WTC11 (cell line): ENCODE data around the gene LRRC10B. TPM values are rescaled to one million over a fixed set of nuclear protein-coding genes. Genes with fewer than 3 reads are reported as not detected.

Experiments
- ATF2 ChIP-seq: sonication (generic); formaldehyde crosslinking; IDR thresholded peaks from 2 replicates; pipeline ENCODE4 v1.8.1; 2022; ENCODE audit warnings: low read depth, missing genetic modification reagents, borderline replicate concordance
- ATF3 ChIP-seq: sonication (generic); formaldehyde crosslinking; conservative IDR thresholded peaks from 2 replicates; pipeline ENCODE4 v1.8.1; 2022; ENCODE audit warnings: mild to moderate bottlenecking, missing genetic modification reagents
- CBFB ChIP-seq: sonication (generic); formaldehyde crosslinking; IDR thresholded peaks from 2 replicates; pipeline ENCODE4 v1.8.1; 2022; ENCODE audit warnings: mild to moderate bottlenecking, low read depth, missing genetic modification reagents
- CREB1 ChIP-seq: sonication (generic); formaldehyde crosslinking; IDR thresholded peaks from 2 replicates; pipeline ENCODE4 v1.8.0; 2023; ENCODE audit warnings: mild to moderate bottlenecking, missing genetic modification reagents
- CTCF ChIP-seq: fragments of 200-600 bp; IDR thresholded peaks from 2 replicates; pipeline ENCODE4 v1.8.0; 2022; ENCODE audit warnings: antibody characterized with exemption
- E2F1 ChIP-seq: sonication (generic); formaldehyde crosslinking; IDR thresholded peaks from 2 replicates; pipeline ENCODE4 v1.8.0; 2022; ENCODE audit warnings: mild to moderate bottlenecking, missing genetic modification reagents
- E2F4 ChIP-seq: sonication (generic); formaldehyde crosslinking; IDR thresholded peaks from 2 replicates; pipeline ENCODE4 v1.8.1; 2022; ENCODE audit warnings: low read depth, mild to moderate bottlenecking, moderate library complexity, missing genetic modification reagents, borderline replicate concordance
- ERG ChIP-seq: fragments of 250-450 bp; sonication (Bioruptor Pico); IDR thresholded peaks from 2 replicates; pipeline ENCODE4 v1.8.0; 2021; ENCODE audit warnings: mild to moderate bottlenecking
- FOXJ3 ChIP-seq: sonication (generic); formaldehyde crosslinking; IDR thresholded peaks from 2 replicates; pipeline ENCODE4 v1.9.0; 2021; ENCODE audit warnings: missing genetic modification reagents, mild to moderate bottlenecking, borderline replicate concordance
- FOXK1 ChIP-seq: sonication (generic); formaldehyde crosslinking; IDR thresholded peaks from 2 replicates; pipeline ENCODE4 v1.8.0; 2022; ENCODE audit warnings: mild to moderate bottlenecking, moderate library complexity, missing genetic modification reagents
- FOXP1 ChIP-seq: sonication (generic); formaldehyde crosslinking; IDR thresholded peaks from 2 replicates; pipeline ENCODE4 v1.8.0; 2022; ENCODE audit warnings: missing genetic modification reagents, mild to moderate bottlenecking, moderate library complexity, borderline replicate concordance
- GABPB1 ChIP-seq: sonication (generic); formaldehyde crosslinking; IDR thresholded peaks from 2 replicates; pipeline ENCODE4 v1.8.1; 2023; ENCODE audit warnings: mild to moderate bottlenecking, missing genetic modification reagents
- HMGXB4 ChIP-seq: sonication (generic); formaldehyde crosslinking; IDR thresholded peaks from 2 replicates; pipeline ENCODE4 v1.8.1; 2023; ENCODE audit warnings: mild to moderate bottlenecking, moderate library complexity, missing genetic modification reagents
- JUN ChIP-seq: sonication (generic); formaldehyde crosslinking; IDR thresholded peaks from 2 replicates; pipeline ENCODE4 v1.8.0; 2023; ENCODE audit warnings: mild to moderate bottlenecking, missing genetic modification reagents
- KAT7 ChIP-seq: sonication (generic); formaldehyde crosslinking; IDR thresholded peaks from 2 replicates; pipeline ENCODE4 v1.8.1; 2023; ENCODE audit warnings: missing genetic modification reagents, mild to moderate bottlenecking, borderline replicate concordance
- NFE2L1 ChIP-seq: sonication (generic); formaldehyde crosslinking; IDR thresholded peaks from 2 replicates; pipeline ENCODE4 v1.8.1; 2023; ENCODE audit warnings: missing genetic modification reagents
- PREB ChIP-seq: sonication (generic); formaldehyde crosslinking; IDR thresholded peaks from 2 replicates; pipeline ENCODE4 v1.8.1; 2022; ENCODE audit warnings: mild to moderate bottlenecking, missing genetic modification reagents, moderate library complexity, borderline replicate concordance
- RELA ChIP-seq: sonication (generic); formaldehyde crosslinking; IDR thresholded peaks from 2 replicates; pipeline ENCODE4 v1.8.1; 2022; ENCODE audit warnings: missing genetic modification reagents, mild to moderate bottlenecking, borderline replicate concordance
- RORB ChIP-seq: fragments of 250-450 bp; sonication (Bioruptor Pico); IDR thresholded peaks from 2 replicates; pipeline ENCODE4 v1.9.0; 2021; ENCODE audit warnings: mild to moderate bottlenecking
- SP1 ChIP-seq: sonication (generic); formaldehyde crosslinking; conservative IDR thresholded peaks from 2 replicates; pipeline ENCODE4 v1.8.1; 2022; ENCODE audit warnings: missing genetic modification reagents
- TCF7 ChIP-seq: sonication (generic); formaldehyde crosslinking; IDR thresholded peaks from 2 replicates; pipeline ENCODE4 v1.8.0; 2022; ENCODE audit warnings: mild to moderate bottlenecking, low read depth, missing genetic modification reagents, moderate library complexity
- TEAD4 ChIP-seq: sonication (generic); formaldehyde crosslinking; IDR thresholded peaks from 2 replicates; pipeline ENCODE4 v1.8.0; 2022; ENCODE audit warnings: mild to moderate bottlenecking, missing genetic modification reagents
- ZBTB43 ChIP-seq: sonication (generic); formaldehyde crosslinking; IDR thresholded peaks from 2 replicates; pipeline ENCODE4 v1.8.1; 2023; ENCODE audit warnings: mild to moderate bottlenecking, missing genetic modification reagents
- ZNF396 ChIP-seq: fragments of 250-450 bp; sonication (Bioruptor Pico); IDR thresholded peaks from 2 replicates; pipeline ENCODE4 v1.8.0; 2021; ENCODE audit warnings: mild to moderate bottlenecking, moderate library complexity, borderline replicate concordance
- ZNF416 ChIP-seq: fragments of 250-450 bp; sonication (Bioruptor Pico); IDR thresholded peaks from 2 replicates; pipeline ENCODE4 v1.9.0; 2021; ENCODE audit warnings: mild to moderate bottlenecking, inconsistent platforms
- ZNF423 ChIP-seq: fragments of 250-450 bp; sonication (Bioruptor Pico); IDR thresholded peaks from 2 replicates; pipeline ENCODE4 v2.1.2; 2022; ENCODE audit warnings: mild to moderate bottlenecking, moderate library complexity
- total RNA-seq: library from RNA; stranded (reverse); gene quantifications from 3 replicates; pipeline ENCODE4 v1.2.3, GENCODE V29; 2021

LRRC10B gene
- total RNA-seq, 1 experiment from 2014 or later = 1.5 TPM

GRCh38 chr11:61509043-61510029 is 787 bp downstream of the LRRC10B start (continued):
- peak; percentile 91; the same call in 1 of the 2 replicates for TF ChIP-seq RELA
- TF ChIP-seq SP1 (CRISPR knock-in tag) = peak; percentile 59; the same call in 1 of the 2 replicates
- 0 out of 2 replicates have a peak, but pooled peaks have one; percentile 14 for TF ChIP-seq GABPB1 (CRISPR knock-in tag)
- peak; percentile 92 for TF ChIP-seq E2F4 (CRISPR knock-in tag)
- peak; percentile 87 for TF ChIP-seq ATF3
- peak; percentile 77; the same call in 1 of the 2 replicates for TF ChIP-seq NFE2L1 (CRISPR knock-in tag)
- TF ChIP-seq ZBTB43 = peak; percentile 89; the same call in 1 of the 2 replicates
- peak; percentile 95; the same call in 1 of the 2 replicates for TF ChIP-seq TCF7 (CRISPR knock-in tag)
- TF ChIP-seq KAT7 (CRISPR knock-in tag) = peak; percentile 71; the same call in 1 of the 2 replicates
- peak; percentile 69 for TF ChIP-seq TEAD4 (CRISPR knock-in tag)
- no peak for TF ChIP-seq FOXJ3 (CRISPR knock-in tag)
- TF ChIP-seq E2F1 (CRISPR knock-in tag) = peak; percentile 95
- TF ChIP-seq ZNF396 (CRISPR knock-in tag) = no peak
- peak; percentile 93 for TF ChIP-seq CREB1 (CRISPR knock-in tag)
- peak; percentile 91 for TF ChIP-seq FOXK1 (CRISPR knock-in tag)
- TF ChIP-seq CTCF = no peak
- TF ChIP-seq ZNF423 = no peak
- TF ChIP-seq ERG = no peak
- peak; percentile 98 for TF ChIP-seq FOXP1
- peak; percentile 99 for TF ChIP-seq HMGXB4
- no peak for TF ChIP-seq CBFB (CRISPR knock-in tag)
- TF ChIP-seq ATF2 (CRISPR knock-in tag) = peak; percentile 67; the same call in 1 of the 2 replicates
- TF ChIP-seq PREB = 0 out of 2 replicates have a peak, but pooled peaks have one; percentile 32
- peak; percentile 91 for TF ChIP-seq JUN (CRISPR knock-in tag)
- TF ChIP-seq RORB (CRISPR knock-in tag) = no peak
- TF ChIP-seq ZNF416 (CRISPR knock-in tag) = no peak
